GM21576 (cell line): Measurements from ENCODE around the gene PGM1.

ENCODE experiments used
- ATAC-seq: cut with Tn5 transposase; IDR thresholded peaks from one replicate; pipeline ENCODE4 v1.9.1; 2021; ENCODE audit warnings: mild to moderate bottlenecking, moderate library complexity; ENCODE audit not compliant: unreplicated experiment

The PGM1 gene

GRCh38 chr1:63630666-63631065 lies 37.5 kb downstream of the PGM1 start:
- no peak for ATAC-seq

- ATAC-seq = no peak
Observed at GRCh38 chr1:63632110-63632509, 38.9 kb downstream of the PGM1 start.

GRCh38 chr1:63633281-63633680 lies 40.1 kb downstream of the PGM1 start:
- ATAC-seq = no peak

GRCh38 chr1:63634471-63634870 lies 41.3 kb downstream of the PGM1 start:
- ATAC-seq = no peak

- ATAC-seq = no peak
Observed at GRCh38 chr1:63635681-63636080, 42.5 kb downstream of the PGM1 start.

GRCh38 chr1:63636192-63637105 lies 43.2 kb downstream of the PGM1 start:
- no peak for ATAC-seq

GRCh38 chr1:63638471-63638870 lies 45.3 kb downstream of the PGM1 start:
- ATAC-seq = no peak

GRCh38 chr1:63638875-63639274 lies 45.7 kb downstream of the PGM1 start:
- no peak for ATAC-seq

GRCh38 chr1:63640633-63641567 lies 47.7 kb downstream of the PGM1 start:
- ATAC-seq = no peak

- ATAC-seq = no peak
Observed at GRCh38 chr1:63641615-63642014, 48.4 kb downstream of the PGM1 start.

- ATAC-seq = no peak
Observed at GRCh38 chr1:63642901-63643300, 49.7 kb downstream of the PGM1 start.

- ATAC-seq = no peak
Observed at GRCh38 chr1:63643517-63643916, 50.3 kb downstream of the PGM1 start.

GRCh38 chr1:63643926-63644325 lies 50.7 kb downstream of the PGM1 start:
- ATAC-seq = no peak

- no peak for ATAC-seq
Observed at GRCh38 chr1:63645317-63645716, 52.1 kb downstream of the PGM1 start.

- no peak for ATAC-seq
Observed at GRCh38 chr1:63648689-63649088, 55.5 kb downstream of the PGM1 start.

GRCh38 chr1:63651161-63651701 lies 58.0 kb downstream of the PGM1 start:
- no peak for ATAC-seq

GRCh38 chr1:63653976-63654375 lies 60.8 kb downstream of the PGM1 start:
- ATAC-seq = no peak

- ATAC-seq = no peak
Observed at GRCh38 chr1:63659448-63659847, 66.2 kb downstream of the PGM1 start.

- no peak for ATAC-seq
Observed at GRCh38 chr1:63662056-63662836, 69.0 kb downstream of the PGM1 start.

- ATAC-seq = no peak
Observed at GRCh38 chr1:63662841-63663240, 69.6 kb downstream of the PGM1 start.

GRCh38 chr1:63663301-63663700 lies 70.1 kb downstream of the PGM1 start:
- ATAC-seq = no peak
